Right forelimb (tissue), 1 donor: ENCODE results near the gene DEFB129.

Experiments used
- DNase-seq: peaks from one replicate; pipeline ENCODE4 v3.0.0-alpha.2; 2018

DEFB129 gene

DNA sequence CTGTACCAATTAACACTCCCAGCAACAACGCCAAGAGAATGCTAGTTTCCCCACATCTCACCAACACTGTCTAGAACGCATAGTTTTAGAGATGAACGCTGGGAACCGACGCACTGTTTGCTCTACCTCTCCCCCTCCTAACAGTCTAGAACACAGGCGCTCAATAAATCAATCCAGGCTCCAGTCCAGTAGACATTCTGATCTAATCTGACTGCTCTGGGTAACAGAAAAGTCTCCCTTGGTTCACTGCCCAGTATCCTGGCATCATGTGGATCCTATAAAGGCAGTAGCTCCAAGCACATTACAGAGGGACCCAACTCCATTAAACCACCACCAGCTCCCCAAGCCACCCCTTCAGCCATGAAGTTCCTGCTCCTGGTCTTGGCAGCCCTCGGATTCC lies 30.4 kb downstream of the DEFB129 start, which contains the start of gene DEFB132:
DEFB132 (plus strand) TSS at position 306 of the 400 bp plus-strand sequence; CDS start at position 361, 55 bp downstream.
- no peak for DNase-seq

- no peak for DNase-seq
These were observed 31.3 kb downstream of the DEFB129 start for GRCh38 chr20:258269-258858.

GRCh38 chr20:258963-259362 lies 31.9 kb downstream of the DEFB129 start:
- DNase-seq, result no peak

DNA sequence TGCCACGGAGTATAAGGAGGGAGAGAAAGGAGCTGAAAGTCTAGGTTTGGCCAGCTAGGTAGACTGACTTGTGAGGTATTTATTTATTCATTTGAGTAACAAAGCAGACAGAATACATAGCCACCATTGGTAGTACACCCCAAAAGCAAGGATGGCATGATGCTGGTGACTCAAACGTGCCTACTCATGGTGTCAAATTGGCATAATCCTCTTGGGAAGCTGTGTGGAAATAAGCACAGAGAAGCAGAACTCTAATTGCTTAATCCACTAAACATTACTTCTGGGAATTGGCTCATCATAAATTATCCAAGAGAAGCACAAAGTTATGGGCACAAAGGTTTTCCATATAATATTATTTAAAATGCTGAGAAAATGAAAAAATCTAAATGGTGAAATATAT lies 32.9 kb downstream of the DEFB129 start:
- no peak for DNase-seq

DNA sequence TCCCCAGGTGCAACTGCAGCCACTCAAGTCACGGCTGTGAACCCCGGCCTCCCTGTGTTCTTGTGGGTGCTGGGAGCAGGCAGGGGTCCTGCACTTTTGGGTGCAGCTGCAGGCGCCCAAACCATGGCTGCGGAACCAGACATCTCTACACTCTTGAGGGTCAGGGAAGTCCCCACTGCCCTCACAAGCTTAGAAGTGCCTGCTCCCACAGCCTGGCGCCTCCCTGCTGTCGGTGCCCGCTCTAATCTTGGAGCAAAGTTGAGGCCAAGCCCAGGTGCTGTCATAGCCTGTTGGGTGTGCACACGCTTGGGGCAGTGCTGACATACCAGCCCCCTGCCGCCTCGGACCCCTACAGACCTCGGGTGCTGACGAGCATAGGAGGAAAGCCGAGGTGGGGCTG lies 36.6 kb downstream of the DEFB129 start:
- no peak for DNase-seq

DNA sequence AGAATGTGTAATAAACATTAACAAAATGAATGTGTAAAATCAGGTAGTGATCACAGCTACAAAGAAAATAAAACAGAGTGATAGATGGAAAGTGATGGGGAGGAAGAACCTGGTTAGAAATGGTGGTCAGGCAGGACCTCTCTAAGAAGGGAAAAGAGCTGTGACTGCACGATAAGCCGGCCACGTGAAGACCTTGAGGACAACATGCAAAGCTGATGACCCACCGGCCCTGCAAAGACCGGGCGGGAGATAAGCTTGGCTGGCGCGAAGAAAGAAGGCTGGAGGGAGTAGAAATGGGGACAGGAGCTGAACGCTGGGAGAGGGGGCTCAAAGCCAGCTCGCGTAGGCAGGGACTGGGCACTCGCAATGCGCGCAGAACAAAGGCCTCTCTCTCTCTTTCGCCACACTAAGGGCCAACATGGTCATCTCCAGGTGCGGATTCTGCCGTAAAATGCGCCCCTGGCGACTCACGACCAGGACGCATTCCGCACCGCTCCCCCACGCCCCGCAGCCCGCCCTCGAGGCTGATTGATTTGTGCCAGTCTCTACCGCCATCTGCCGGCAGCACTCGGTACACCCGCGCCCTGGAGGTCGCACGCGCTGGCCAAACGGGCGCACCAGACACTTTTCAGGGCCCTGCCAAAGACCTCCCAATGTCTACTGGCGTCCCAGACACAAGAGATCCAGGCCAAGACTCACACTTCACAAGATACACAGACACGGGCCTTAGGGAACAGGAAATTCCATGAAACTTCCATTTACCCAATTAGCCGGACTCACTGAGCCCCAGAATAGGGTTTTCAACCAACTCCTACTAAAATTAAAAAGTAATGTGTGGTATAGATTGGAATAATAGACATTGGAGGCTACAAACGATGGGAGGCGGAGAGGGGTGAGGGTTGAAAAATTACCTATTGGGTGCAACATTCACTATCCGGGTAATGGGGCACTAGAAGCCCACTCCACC lies 39.8 kb downstream of the DEFB129 start:
- peak; percentile 93 for DNase-seq

DNA sequence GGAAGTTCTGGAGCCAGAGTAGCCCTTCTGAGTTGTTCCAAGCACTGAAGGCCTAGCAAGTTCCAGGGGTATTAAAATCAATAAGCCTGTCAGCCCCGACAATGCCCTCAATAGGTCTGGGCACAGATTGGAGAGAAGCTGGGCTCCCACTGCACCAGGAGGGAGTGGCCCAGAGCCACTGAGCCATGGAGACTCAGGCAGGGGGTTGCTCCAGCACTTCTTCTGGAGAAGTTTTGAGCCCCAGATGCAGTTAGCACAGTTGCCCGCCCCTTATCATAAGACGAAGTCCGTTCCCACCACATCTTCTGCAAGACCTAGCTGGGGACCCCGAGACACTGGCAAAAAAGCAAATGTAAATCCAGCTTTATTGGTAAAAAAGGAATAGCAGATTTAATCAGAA lies 43.5 kb downstream of the DEFB129 start:
- DNase-seq, result no peak

- DNase-seq, result no peak
These were observed 44.0 kb downstream of the DEFB129 start for GRCh38 chr20:271069-271468.

GRCh38 chr20:271528-271927 lies 44.5 kb downstream of the DEFB129 start:
- DNase-seq, result no peak

DNA sequence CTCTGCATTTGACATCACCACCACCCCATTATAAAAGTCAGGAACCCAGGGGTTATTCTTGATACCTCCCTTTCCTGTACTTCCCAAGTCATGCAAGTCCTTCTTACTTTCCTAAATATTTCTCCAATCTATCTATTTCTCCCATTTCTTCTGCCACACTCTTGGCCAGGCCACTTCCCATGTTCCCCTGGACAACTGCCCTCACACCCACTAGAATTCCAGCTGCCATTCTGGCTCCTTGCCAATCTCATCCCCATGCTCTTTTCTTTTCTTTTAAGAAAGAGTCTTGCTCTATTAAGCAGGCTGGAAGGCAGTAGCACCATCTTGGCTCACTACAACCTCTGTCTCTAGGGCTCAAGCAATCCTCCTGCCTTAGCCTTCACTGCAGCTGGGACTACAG lies 45.7 kb downstream of the DEFB129 start:
- no peak for DNase-seq

- DNase-seq, result no peak
These were observed 46.8 kb downstream of the DEFB129 start for GRCh38 chr20:273884-274283.

DNA sequence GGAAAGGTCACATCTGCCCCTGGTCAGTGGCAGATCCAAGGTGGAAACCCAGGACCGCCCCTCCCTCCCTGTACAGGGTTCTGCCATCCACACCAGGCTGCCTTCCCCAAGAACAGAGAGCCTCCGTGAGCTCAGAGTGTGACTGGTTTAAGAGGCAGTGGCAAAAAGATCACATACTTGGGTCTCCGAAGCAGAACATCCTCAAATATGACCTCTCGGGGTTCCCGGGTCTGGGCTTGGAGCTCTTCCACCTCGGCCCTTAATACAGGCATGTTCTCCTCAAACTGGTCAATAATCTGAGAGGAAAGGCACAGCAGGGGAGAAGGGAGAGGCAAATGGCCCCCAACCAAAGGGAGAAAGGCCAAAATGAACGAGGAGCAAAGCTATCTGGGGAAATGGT lies 48.7 kb downstream of the DEFB129 start:
- no peak for DNase-seq

DNA sequence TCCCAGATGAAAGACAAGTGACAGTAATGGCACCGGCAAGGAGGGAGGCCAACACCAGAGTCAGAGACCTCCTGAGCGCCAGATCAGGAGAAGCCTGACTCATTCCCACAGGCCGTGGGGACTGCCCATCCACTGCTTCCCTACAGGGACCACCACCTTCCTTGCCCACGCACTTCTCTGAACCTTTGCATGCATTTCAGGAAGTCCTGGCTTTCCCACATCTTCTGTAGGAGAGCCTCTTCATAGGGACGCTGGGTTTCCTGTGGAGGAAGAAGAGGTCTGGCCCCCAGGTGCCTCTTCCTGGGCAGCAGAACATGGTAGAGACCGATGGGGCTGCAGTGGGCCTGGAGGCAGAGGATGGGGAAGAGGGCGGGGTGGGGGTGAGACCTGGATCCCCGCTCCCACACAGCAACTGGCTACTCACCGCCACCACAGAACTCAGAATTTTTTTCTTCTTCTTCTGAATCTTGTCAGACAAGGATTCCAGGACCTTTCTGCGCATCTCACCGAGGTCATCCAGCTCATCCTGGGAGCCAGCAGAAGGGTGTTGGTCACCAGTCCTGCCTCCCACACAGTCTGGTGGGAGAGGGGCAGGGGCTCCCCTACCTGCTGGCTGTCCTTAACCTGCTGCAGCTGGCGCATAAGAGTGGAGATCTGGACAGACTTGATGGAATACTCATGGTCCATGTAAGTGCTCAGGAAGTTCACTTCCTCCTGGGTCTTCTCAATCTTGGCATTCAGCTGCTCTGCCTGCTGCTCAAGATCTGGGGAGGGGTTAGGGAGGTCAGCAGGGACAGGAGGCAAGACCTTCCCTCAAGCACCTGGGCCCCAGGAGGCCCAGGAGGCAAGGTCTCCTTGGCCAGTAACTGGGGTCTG lies 49.8 kb downstream of the DEFB129 start:
- DNase-seq, result no peak

DNA sequence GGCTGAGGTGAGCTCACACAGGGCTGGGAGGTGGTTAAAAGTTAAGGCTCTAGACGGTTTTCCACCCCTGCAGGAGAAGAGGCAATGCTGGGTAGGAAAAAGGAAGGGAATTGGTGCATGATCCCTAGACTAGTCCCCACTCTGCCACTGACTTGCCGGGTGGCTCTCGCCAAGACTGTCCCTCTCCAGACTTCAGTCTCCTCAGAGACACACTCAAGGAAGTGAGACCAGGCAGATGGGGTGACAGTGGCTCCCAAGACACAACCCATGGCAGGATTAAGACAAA lies 50.4 kb downstream of the DEFB129 start:
- DNase-seq, result no peak

DNA sequence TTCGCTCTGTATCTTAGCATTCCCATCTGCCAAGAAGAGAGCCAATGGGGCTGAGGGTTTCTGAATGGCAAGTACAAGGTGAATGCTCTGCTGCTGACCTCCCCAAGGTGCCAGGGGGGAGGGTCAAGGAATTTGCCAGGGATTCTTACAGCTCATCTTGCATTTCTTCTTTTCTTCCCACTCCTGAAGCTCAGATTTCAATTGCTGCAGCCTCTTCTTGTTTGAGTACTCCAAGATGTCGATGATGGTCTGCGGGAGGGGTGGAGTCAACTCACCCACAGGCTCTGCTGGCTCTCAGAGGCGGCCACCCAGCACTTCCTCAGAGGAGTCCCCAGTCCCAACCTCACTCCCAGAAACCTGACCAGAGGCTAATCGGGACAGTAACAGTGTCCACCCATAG lies 51.1 kb downstream of the DEFB129 start:
- DNase-seq, result no peak

GRCh38 chr20:278607-279571 lies 51.8 kb downstream of the DEFB129 start:
- DNase-seq, result no peak
